ENCODE results near the gene EFHC1.

Gene EFHC1

DNA sequence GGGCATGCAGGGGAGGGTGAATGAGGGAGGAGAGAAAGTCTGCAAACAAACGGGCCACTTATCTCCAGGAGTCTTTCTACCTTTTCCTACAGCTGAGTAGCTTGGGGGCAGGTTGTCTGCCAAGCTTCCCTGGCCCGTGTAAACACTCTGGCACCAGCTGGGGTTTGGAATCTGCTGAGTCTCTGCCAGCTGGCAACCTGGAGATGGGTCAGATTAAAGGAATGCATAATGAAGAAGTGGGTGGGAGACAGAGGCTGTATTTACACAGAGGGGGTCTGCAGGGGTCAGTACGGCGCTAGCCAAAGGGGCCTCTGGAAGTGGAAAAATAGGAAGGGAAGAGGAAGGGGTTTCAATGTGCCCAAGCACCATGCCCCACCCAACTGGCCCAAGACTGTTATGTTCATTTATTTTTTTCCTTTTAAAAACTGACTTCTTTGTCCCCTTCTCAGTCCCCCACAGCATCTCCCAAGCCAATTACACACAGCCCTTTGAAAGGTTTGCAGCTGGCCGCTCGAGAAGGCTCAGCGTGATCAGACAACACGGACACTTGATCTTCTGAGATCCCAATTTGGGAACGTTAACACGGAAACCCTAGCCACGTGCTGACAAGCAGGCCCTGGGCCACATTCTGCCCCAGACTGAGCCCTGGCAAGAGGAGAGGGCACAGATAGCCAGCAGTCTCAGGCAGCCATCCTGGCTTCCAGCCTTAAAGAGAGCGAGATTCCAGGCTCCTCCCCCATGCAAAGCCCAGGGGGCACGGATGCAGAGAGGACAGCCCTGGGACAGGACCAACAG is 131.5 kb downstream of the EFHC1 start:
- Histone ChIP-seq H3K4me2 (peak overlapping the region in 8 of 11 experiments; percentile 16 to 64 (median 49); a peak in 14 of 22 replicates), H3K9ac (0 out of 22 replicates have a peak overlapping the region, but pooled peaks of 1 of the 11 experiments have one; percentile 18), H3K4me1 (peaks cover 53 to 86% (median 75%) of the 10 kb centered on the region in 10 experiments), H3K9me3 (replicated peaks in 1 of 11) (no peaks in the 10 kb centered on the region), H3K4me3 (no peak overlapping the region), H3K27ac (0 out of 22 replicates have a peak overlapping the region, but pooled peaks of 1 of the 11 experiments have one; percentile 18), H3K36me3 (peaks cover 0 to 60% (median 22%) of the 10 kb centered on the region in 11 experiments; a peak in 13 of 22 replicates), H4K20me1 (peaks cover 33 to 98% (median 68%) of the 10 kb centered on the region in 11 experiments; a peak in 18 of 22 replicates), H3K27me3 (no peaks in the 10 kb centered on the region)
- TF ChIP-seq Cebpa-rat (IDR thresholded peaks at IDR 0.05) = no peak

DNA sequence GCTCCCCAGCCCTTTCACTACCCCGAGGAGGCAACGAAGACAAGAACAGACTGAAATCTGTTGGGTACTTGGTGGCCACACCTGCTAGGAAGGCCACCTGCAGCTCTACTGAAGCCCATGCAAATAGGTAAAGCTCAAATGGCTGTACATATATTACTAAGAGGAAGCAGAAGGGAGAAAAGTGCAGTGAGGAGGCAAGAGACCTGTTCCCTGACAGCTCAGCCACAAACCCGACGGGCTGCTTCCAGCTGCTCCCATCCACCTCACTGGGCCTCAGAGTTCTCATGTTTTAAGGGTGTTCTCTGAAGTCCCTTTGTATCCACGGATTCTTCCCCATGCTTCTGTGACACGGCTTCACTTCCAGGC is 132.1 kb downstream of the EFHC1 start:
- Histone ChIP-seq H3K4me3 (no peak overlapping the region), H3K27me3 (no peaks in the 10 kb centered on the region), H3K27ac (0 out of 22 replicates have a peak overlapping the region, but pooled peaks of 1 of the 11 experiments have one; percentile 18), H3K9me3 (replicated peaks in 1 of 11) (no peaks in the 10 kb centered on the region), H3K9ac (no peak overlapping the region), H3K4me1 (peaks cover 52 to 86% (median 75%) of the 10 kb centered on the region in 10 experiments), H3K4me2 (peak overlapping the region in 8 of 11 experiments; percentile 16 to 64 (median 49); a peak in 14 of 22 replicates), H3K36me3 (peaks cover 0 to 54% (median 22%) of the 10 kb centered on the region in 11 experiments; a peak in 13 of 22 replicates), H4K20me1 (peaks cover 31 to 98% (median 62%) of the 10 kb centered on the region in 11 experiments; a peak in 18 of 22 replicates)
- TF ChIP-seq Cebpa-rat (IDR thresholded peaks at IDR 0.05) = no peak

DNA sequence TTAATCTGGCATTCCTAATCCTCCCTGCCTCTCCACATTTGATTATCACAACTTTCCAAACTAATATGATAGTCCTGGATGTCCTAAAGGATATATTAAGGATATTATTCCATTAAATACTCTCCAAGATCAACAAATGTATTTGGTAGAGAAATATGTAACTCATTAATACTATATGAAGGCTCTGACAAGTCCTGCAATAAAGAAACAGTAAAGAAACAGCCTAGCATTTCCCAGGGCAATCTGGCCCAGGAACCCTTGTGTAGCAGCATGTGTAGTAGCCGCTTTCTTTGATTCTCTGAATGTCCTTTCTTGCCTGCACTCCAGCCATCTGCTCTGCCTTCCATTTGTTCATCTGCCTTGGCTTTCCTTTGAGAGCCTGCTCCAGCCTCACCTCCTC is 133.0 kb downstream of the EFHC1 start:
- peaks cover 0 to 51% (median 22%) of the 10 kb centered on the region in 11 experiments; a peak in 13 of 22 replicates for H3K36me3 ChIP-seq
- no peaks in the 10 kb centered on the region for H3K27me3 ChIP-seq
- no peaks in the 10 kb centered on the region for H3K9me3 ChIP-seq (replicated peaks in 1 of 11)
- H3K27ac ChIP-seq = no peak overlapping the region
- peaks cover 22 to 98% (median 53%) of the 10 kb centered on the region in 11 experiments; a peak in 18 of 22 replicates for H4K20me1 ChIP-seq
- no peak for TF ChIP-seq Cebpa-rat (IDR thresholded peaks at IDR 0.05)
- H3K4me1 ChIP-seq = peaks cover 52 to 86% (median 75%) of the 10 kb centered on the region in 10 experiments
- H3K4me3 ChIP-seq = no peak overlapping the region
- H3K4me2 ChIP-seq = peak overlapping the region in 3 of 11 experiments; percentile 45 to 64 (median 53); a peak in 5 of 22 replicates
- no peak overlapping the region for H3K9ac ChIP-seq

DNA sequence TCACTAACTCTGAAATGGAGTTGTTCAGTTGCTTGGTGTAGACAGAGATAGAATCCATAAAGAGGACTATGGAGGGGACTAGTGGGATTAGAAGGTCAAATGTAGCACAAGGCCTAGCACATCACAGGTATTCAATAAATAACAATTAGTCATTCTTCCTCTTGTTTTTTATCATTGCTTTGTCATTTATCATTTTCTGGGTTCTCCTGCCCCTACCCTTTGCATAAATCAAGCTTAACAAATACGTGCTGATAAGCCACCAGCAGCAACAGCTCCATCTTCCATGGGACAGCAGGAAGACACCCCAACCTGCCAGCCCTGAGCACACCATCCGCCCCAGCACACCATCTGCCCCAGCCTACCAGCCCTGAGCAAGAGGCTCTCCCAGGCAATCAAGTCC is 133.6 kb downstream of the EFHC1 start:
- Histone ChIP-seq H3K4me1 (peaks cover 53 to 86% (median 76%) of the 10 kb centered on the region in 10 experiments), H3K4me2 (peak overlapping the region in 5 of 11 experiments; percentile 2 to 64 (median 12); a peak in 2 of 22 replicates), H3K9me3 (replicated peaks in 1 of 11) (no peaks in the 10 kb centered on the region), H4K20me1 (peaks cover 22 to 98% (median 48%) of the 10 kb centered on the region in 11 experiments; a peak in 17 of 22 replicates), H3K27me3 (no peaks in the 10 kb centered on the region), H3K36me3 (peaks cover 0 to 46% (median 21%) of the 10 kb centered on the region in 11 experiments; a peak in 13 of 22 replicates), H3K27ac (no peak overlapping the region), H3K9ac (no peak overlapping the region), H3K4me3 (no peak overlapping the region)
- TF ChIP-seq Cebpa-rat (IDR thresholded peaks at IDR 0.05) = no peak

DNA sequence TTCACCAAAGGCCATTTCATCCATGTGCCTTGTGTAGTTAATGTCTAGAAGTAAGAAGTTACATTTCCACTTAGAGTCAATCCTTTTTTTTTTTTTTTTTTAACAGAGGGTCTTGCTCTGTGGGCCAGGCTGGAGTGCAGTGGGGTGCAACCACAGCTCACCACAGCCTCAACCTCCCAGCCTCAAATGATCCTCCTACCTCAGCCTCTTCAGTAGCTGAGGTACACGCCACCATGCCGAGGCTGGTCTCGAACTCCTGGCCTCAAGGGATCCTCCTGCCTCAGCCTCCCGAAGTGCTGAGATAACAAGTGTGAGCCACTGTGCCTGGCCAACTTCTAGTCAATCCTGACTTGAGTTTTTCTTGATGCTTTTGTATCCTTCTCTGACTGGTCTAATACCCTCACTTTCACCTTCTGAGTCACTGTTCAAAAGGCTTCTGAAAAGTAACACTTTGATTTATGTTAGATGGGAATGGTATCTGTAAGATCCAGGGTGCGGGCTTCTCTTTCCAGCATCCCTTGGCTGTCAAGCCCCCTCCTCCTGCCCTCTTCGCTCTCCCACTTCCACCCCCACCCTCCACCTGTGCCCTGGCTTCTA is 134.6 kb downstream of the EFHC1 start:
- Histone ChIP-seq H4K20me1 (peaks cover 21 to 100% (median 41%) of the 10 kb centered on the region in 11 experiments; a peak in 17 of 22 replicates), H3K4me3 (no peak overlapping the region), H3K9ac (no peak overlapping the region), H3K4me1 (peaks cover 58 to 89% (median 82%) of the 10 kb centered on the region in 10 experiments), H3K27me3 (no peaks in the 10 kb centered on the region), H3K9me3 (replicated peaks in 1 of 11) (no peaks in the 10 kb centered on the region), H3K36me3 (peaks cover 0 to 38% (median 17%) of the 10 kb centered on the region in 11 experiments; a peak in 13 of 22 replicates), H3K4me2 (no peak overlapping the region), H3K27ac (no peak overlapping the region)
- no peak for TF ChIP-seq Cebpa-rat (IDR thresholded peaks at IDR 0.05)

DNA sequence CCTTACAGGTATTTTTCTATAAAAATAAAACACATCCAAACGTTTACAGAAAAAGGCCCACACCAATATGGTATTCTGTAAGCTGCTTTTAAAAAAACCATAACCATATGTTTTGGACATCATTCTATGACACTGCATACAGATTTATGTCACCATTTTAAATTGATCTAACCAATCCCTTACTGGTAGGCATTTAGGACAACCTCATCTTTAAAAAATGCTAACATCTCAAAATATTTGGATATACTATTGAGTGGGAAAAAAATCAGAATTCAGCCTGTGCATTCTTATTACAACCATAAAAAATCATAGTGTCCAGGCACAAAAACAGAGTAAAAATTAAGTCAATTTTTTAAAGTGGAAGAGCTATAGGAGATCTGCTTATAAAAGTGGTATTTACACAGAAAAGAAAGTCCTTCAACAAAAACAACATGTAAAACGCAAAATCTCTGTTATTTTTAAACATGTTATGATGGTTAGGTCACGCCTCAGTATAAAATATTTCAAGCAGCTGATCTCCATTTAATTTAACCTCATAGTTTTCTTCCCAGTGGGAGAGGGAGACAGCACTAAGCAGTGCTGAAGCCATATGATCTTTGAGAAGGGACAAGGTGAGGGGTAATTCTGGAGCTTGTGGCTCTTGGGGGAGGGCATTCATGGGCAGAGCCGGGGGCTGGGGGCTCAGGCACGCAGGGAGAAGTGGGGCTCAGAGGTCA is 135.5 kb downstream of the EFHC1 start:
- peaks cover 0 to 30% (median 13%) of the 10 kb centered on the region in 11 experiments; a peak in 12 of 22 replicates for H3K36me3 ChIP-seq
- H3K27me3 ChIP-seq = no peaks in the 10 kb centered on the region
- no peaks in the 10 kb centered on the region for H3K9me3 ChIP-seq (replicated peaks in 1 of 11)
- no peak overlapping the region; a peak in 1 of 22 replicates for H3K27ac ChIP-seq
- peak overlapping the region in 4 of 11 experiments; percentile 26 to 93 (median 92); a peak in 7 of 22 replicates for H3K4me2 ChIP-seq
- H3K4me1 ChIP-seq = peaks cover 49 to 89% (median 75%) of the 10 kb centered on the region in 10 experiments
- H3K9ac ChIP-seq = no peak overlapping the region
- no peak for TF ChIP-seq Cebpa-rat (IDR thresholded peaks at IDR 0.05)
- peaks cover 13 to 100% (median 32%) of the 10 kb centered on the region in 11 experiments; a peak in 16 of 22 replicates for H4K20me1 ChIP-seq
- H3K4me3 ChIP-seq = no peak overlapping the region

DNA sequence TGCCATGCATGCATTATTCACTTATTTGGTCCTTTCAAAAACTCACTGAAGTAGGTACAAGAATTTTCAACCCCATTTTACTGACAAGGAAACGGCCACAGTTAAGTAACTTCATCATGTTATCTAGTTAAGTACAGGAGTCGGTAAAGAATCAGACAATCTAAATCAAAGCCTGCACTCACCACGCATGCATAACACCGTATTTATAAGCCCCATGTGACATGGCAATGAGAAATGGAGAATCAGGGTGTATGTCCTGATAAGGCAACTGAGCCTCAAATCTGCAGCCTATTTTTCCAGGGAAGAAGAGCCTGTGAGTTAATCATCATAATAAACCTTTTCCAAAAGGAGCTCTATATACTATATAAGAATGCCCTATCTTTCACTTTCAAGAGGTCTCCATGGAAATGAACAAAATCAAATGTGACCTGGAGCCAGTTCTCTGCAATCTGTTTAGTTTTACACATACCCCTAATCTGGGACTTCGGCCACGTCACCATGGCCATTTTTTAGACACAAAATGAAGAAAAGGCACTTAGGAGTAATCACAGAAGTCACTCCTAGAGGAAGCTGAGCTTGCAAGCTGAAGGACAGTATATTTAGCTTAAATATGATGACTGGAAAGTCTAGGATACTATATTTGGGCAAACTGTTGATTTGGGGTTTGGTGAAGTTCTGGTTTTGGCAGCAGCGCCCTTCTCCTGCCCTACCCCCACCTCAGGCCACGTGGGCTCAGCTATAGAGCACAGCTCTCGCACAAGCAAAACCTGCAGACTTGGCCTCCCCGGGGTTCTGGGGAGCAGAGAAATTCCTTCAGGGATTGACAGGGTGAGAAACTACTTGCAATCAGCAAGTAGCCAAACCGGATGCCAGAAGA is 137.5 kb downstream of the EFHC1 start:
- 0 out of 22 replicates have a peak, but pooled peaks cover 0 to 3% (median 0%) of the 10 kb centered on the region in 11 experiments for H3K9me3 ChIP-seq (replicated peaks in 1 of 11)
- H3K27me3 ChIP-seq = no peaks in the 10 kb centered on the region
- H3K36me3 ChIP-seq = peaks cover 0 to 30% (median 9%) of the 10 kb centered on the region in 11 experiments; a peak in 10 of 22 replicates
- peaks cover 0 to 100% (median 16%) of the 10 kb centered on the region in 11 experiments; a peak in 13 of 22 replicates for H4K20me1 ChIP-seq
- no peak for TF ChIP-seq Cebpa-rat (IDR thresholded peaks at IDR 0.05)
- peak overlapping the region in 6 of 10 experiments; percentile 12 to 43 (median 24); a peak in 8 of 20 replicates for H3K4me3 ChIP-seq
- peak overlapping the region; percentile 7 to 60 (median 43); a peak in 17 of 22 replicates for H3K9ac ChIP-seq
- peak overlapping the region; percentile 78 to 98 (median 91) for H3K4me2 ChIP-seq
- peak overlapping the region in 10 of 11 experiments; percentile 39 to 66 (median 62); a peak in 21 of 22 replicates for H3K27ac ChIP-seq
- peaks cover 31 to 70% (median 60%) of the 10 kb centered on the region in 10 experiments for H3K4me1 ChIP-seq
